Left lung (tissue), 10 donors: ENCODE results near the gene PGGHG. TPM values are rescaled to one million over a fixed set of nuclear protein-coding genes. Genes with fewer than 3 reads are reported as not detected.

Source experiments
- ATAC-seq: fragments of 200-7000 bp; cut with Tn5 transposase; one replicate; pipeline ENCODE4 v1.9.1; 2020; ENCODE audit warnings: moderate library complexity
- DNase-seq, 4 donors: peaks; one replicate each; pipeline ENCODE4 v3.0.0-alpha.2; 2013 to 2020
- H3K27ac ChIP-seq, 2 donors: fragments of 200-600 bp; sonication (generic) in 1 of 2; one replicate each; pipeline versions ENCODE4 v1.5.0 to v1.8.0; 2020 to 2021
- H3K27me3 ChIP-seq, 2 donors: fragments of 200-600 bp; sonication (generic) in 1 of 2; one replicate each; pipeline versions ENCODE4 v1.5.0 to v1.8.0; 2020 to 2021
- H3K36me3 ChIP-seq, 2 donors: fragments of 200-600 bp; sonication (generic) in 1 of 2; one replicate each; pipeline versions ENCODE4 v1.5.0 to v1.8.0; 2020 to 2021
- H3K4me1 ChIP-seq, 2 donors: fragments of 200-600 bp; one replicate each; pipeline ENCODE4 v1.8.0; 2021
- H3K4me3 ChIP-seq, 2 donors: fragments of 200-600 bp; sonication (generic) in 1 of 2; one replicate each; pipeline versions ENCODE4 v1.5.0 to v1.8.0; 2020 to 2021; ENCODE audit warnings: mild to moderate bottlenecking in 1 of 2
- H3K9me3 ChIP-seq, 2 donors: fragments of 200-600 bp; sonication (generic) in 1 of 2; one replicate each; pipeline versions ENCODE4 v1.5.0 to v1.8.0; 2020 to 2021
- intact Hi-C, 2 donors: fragments of 100-400 bp; cut with DNase I; formaldehyde crosslinking; loops; one replicate each; pipeline versions ENCODE4 v1.11.2 to v1.14.2; 2022
- polyA plus RNA-seq, 6 donors: library from polyadenylated mRNA; unstranded; fragments of 120-200 nt; gene quantifications; one replicate each; pipeline ENCODE4 v1.2.1, GENCODE V29; 2013; ENCODE audit not compliant: insufficient read length in 6 of 6
- total RNA-seq, 2 donors: library from RNA; stranded (reverse); fragmentation: NEBNext Ultra II Directional; extraction: Animal tissue kit (Norgen Biotek cat#: 25700); gene quantifications; one replicate each; pipeline ENCODE4 v1.2.1, GENCODE V29; 2021
- TF ChIP-seq, protein P1 (sequence below), 2 donors: fragments of 200-600 bp; sonication (generic) in 1 of 2; IDR thresholded peaks; one replicate each; pipeline versions ENCODE4 v1.5.0 to v1.8.0; 2021; ENCODE audit warnings: antibody characterized with exemption in 2 of 2
- donor health status: DM: no; HTN: yes; CAD: no.
- donor health status: DM: no; HTN: no; CAD: no.

PGGHG gene
- total and polyA plus RNA-seq, 8 donors, result 14.2 to 75.3 (median 21.0) TPM

DNA sequence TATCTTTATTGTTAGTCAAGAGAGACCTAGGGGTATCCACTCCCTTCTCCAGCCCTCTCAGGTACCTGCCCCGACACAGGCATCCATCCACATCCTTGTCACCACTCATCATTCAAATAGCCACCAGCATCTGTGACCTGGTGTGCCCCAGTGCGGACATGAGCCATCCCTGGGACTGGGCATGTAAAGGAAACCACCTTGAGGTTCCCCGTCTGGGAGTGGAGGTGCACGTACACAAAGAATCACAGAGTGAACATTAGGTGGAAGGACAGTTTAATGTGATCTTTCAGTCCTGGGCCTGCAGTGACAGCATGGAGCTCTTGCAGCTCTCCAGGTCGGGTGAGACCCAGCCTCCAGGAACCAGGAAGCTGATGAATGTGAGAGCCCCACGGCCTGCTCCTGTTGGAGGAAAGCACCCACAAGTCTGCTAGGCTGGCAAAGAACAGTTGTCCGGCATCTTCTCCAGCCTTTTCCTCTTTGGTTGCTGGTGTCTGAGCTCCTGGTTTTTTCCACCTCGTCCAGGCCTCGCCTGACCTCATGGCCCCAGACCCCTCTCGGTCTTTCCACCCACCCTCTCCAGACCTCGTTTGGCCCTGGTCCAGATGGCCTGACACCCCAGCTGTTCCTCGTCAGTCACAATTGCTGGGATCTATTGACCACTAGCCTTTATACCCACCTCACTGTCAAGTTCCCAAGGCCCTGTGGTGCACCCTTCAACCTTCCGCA lies 35.6 kb upstream of the PGGHG start:
- ATAC-seq (no peak), DNase-seq (no peak)
- Histone ChIP-seq H3K9me3 (no peaks in the 10 kb centered on the region), H3K4me3 (no peak overlapping the region), H3K27me3 (no peaks in the 10 kb centered on the region), H3K27ac (no peak overlapping the region), H3K4me1 (no peaks in the 10 kb centered on the region), H3K36me3 (peaks cover 0 to 56% of the 10 kb centered on the region in 2 donors)
- intact Hi-C loops, result no loop called here
- TF ChIP-seq, protein P1, sequence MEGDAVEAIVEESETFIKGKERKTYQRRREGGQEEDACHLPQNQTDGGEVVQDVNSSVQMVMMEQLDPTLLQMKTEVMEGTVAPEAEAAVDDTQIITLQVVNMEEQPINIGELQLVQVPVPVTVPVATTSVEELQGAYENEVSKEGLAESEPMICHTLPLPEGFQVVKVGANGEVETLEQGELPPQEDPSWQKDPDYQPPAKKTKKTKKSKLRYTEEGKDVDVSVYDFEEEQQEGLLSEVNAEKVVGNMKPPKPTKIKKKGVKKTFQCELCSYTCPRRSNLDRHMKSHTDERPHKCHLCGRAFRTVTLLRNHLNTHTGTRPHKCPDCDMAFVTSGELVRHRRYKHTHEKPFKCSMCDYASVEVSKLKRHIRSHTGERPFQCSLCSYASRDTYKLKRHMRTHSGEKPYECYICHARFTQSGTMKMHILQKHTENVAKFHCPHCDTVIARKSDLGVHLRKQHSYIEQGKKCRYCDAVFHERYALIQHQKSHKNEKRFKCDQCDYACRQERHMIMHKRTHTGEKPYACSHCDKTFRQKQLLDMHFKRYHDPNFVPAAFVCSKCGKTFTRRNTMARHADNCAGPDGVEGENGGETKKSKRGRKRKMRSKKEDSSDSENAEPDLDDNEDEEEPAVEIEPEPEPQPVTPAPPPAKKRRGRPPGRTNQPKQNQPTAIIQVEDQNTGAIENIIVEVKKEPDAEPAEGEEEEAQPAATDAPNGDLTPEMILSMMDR (IDR thresholded peaks at IDR 0.05), result no peak

DNA sequence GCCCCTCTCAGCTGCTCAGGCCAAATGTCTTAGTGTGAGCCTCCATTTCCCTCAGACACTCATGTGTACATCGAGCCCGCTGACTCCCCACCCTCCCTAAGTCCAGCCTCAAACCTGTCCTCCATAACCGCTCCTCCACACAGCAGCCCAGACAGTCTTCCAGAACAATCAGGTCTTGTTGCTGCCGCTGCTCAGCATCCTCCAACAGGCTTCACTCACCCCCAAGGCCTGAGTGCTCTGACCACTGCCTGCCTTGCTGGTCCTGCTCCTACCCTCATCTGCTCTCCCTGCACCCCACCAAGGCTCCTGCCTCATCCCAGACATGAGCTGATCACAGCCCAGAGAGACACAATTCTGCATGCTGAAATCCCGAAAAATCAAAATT lies 35.0 kb upstream of the PGGHG start:
- Histone ChIP-seq H3K4me1 (no peaks in the 10 kb centered on the region), H3K36me3 (peaks cover 0 to 50% of the 10 kb centered on the region in 2 donors), H3K27ac (no peak overlapping the region), H3K27me3 (no peaks in the 10 kb centered on the region), H3K4me3 (no peak overlapping the region), H3K9me3 (no peaks in the 10 kb centered on the region)
- intact Hi-C loops, result no loop called here
- ATAC-seq (no peak), DNase-seq (no peak)
- TF ChIP-seq, protein P1 (IDR thresholded peaks at IDR 0.05), result no peak

DNA sequence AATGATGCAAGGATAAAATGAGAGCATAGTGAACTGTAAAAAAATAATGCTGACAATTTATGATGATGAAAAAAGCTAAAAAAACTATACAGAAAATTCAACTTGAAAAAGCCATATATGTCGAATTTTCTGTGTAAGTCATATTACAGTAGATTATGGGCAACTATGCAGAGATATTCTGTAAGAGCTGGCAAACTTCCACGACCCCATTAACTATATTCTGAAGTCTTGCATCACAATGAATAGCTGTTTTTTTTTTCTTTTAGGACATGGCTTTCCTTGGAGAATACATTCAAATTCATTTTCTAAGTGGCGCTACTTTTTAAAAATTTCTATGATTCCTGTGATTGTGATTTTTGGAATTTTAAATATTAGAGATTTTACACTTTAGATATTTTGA lies 33.8 kb upstream of the PGGHG start:
- intact Hi-C loops, result no loop called here
- Histone ChIP-seq H3K4me3 (no peak overlapping the region), H3K9me3 (no peaks in the 10 kb centered on the region), H3K36me3 (peaks cover 0 to 37% of the 10 kb centered on the region in 2 donors), H3K27ac (no peak overlapping the region), H3K27me3 (no peaks in the 10 kb centered on the region), H3K4me1 (no peaks in the 10 kb centered on the region)
- TF ChIP-seq, protein P1 (IDR thresholded peaks at IDR 0.05), result no peak
- ATAC-seq (no peak), DNase-seq (peak in 2 of 4 donors; percentile 67 to 84)

DNA sequence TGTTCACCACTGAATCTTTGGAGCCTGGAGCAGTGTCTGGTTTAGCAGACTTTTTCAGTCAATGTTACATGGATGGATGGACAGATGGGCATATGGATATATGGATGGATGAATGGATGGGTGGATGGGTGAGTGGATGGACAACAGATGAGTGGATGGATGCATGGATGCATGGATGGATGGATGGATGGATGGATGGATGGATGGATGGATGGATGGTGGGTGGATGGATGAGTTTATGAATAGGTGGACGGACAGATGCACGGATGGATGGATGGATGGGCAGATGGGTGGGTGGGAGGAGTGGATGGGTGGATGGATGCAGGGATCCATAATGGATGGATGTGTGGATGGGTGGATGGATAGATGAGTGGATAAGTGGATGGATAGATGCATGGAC lies 33.1 kb upstream of the PGGHG start:
- DNase-seq (no peak), ATAC-seq (no peak)
- H3K4me1 ChIP-seq, result no peaks in the 10 kb centered on the region
- intact Hi-C loops, result no loop called here
- TF ChIP-seq, protein P1 (IDR thresholded peaks at IDR 0.05), result no peak
- H3K4me3 ChIP-seq, result no peak overlapping the region
- H3K9me3 ChIP-seq, result no peaks in the 10 kb centered on the region
- no peak overlapping the region for H3K27ac ChIP-seq
- H3K36me3 ChIP-seq, result peaks cover 0 to 32% of the 10 kb centered on the region in 2 donors
- H3K27me3 ChIP-seq, result no peaks in the 10 kb centered on the region

DNA sequence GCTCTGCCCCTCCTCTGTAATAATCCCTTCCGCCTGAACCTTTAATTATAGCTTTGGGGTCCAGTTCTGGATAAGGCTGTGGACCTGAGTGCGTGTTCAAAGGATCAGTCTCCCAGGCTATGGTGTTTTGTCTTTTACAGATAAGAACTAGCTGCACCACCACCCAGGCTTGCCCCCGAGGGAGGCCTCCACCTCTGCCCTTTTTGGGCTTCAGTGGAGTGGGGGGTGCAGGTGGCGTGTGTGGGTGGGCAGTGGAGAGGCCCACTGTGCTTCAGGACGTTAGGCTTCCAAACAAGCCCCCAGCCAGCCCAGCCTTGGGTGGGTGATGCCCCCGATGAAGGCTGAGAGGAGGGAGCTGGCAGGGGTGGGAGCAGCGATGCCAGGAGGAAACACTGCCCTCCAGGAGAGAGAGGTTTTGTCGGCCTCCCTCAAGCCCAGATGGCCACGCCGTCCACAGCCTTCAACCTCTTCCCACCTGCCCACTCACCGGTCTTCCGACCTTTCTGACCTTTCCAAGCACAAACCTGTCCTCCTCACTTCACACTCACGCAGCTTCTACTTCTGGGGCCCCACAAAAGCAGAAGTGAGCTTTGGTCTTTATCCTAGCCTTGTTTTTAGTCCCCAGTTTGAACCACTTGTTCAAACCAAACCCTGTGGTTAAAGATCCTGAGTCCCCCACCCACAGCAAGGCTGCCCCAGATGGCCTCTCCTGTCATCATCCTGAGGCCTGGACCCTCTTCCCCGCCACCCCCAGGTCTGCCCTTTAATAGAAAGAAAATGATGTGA lies 31.8 kb upstream of the PGGHG start:
- Histone ChIP-seq H3K27ac (no peak overlapping the region), H3K9me3 (no peaks in the 10 kb centered on the region), H3K36me3 (peaks cover 0 to 18% of the 10 kb centered on the region in 2 donors), H3K27me3 (no peaks in the 10 kb centered on the region), H3K4me1 (no peaks in the 10 kb centered on the region), H3K4me3 (no peak overlapping the region)
- no peak for DNase-seq
- ATAC-seq, result no peak
- TF ChIP-seq, protein P1 (IDR thresholded peaks at IDR 0.05), result no peak
- intact Hi-C loops, result no loop called here
